Activated CD4-positive, alpha-beta T cell treated with anti-CD3 and anti-CD28 coated beads, Interleukin-2, amount 10 ng/mL, durations not matched to agents 7 days and 5 days (primary cell): ENCODE results near the gene TUBGCP5. TPM values are rescaled to one million over a fixed set of nuclear protein-coding genes. Genes with fewer than 3 reads are reported as not detected.

Experiments used
- CTCF ChIA-PET: fragments of 350-600 bp; sonication (Branson Sonifier 250); formaldehyde crosslinking; loops from one replicate; lab custom pipeline; 2021; ENCODE audit warnings: antibody characterized with exemption; lab: Charles Lee
- POLR2A ChIA-PET: fragments of 350-600 bp; sonication (Branson Sonifier 250); formaldehyde crosslinking; loops from one replicate; lab custom pipeline; 2021; ENCODE audit warnings: antibody characterized with exemption; lab: Charles Lee
- DNase-seq: peaks from one replicate; pipeline ENCODE4 v3.0.0-alpha.2; 2020
- H3K27ac Mint-ChIP-seq: one replicate; pipeline ENCODE4 v1.8.0; 2021; ENCODE audit warnings: mild to moderate bottlenecking, moderate library complexity, mixed read lengths
- H3K27me3 Mint-ChIP-seq: one replicate; pipeline ENCODE4 v1.8.0; 2021; ENCODE audit warnings: mixed read lengths
- H3K36me3 Mint-ChIP-seq: one replicate; pipeline ENCODE4 v1.8.0; 2021; ENCODE audit warnings: low read depth, mixed read lengths
- H3K4me1 Mint-ChIP-seq: one replicate; pipeline ENCODE4 v1.8.0; 2021; ENCODE audit warnings: mixed read lengths
- H3K4me3 Mint-ChIP-seq: one replicate; pipeline ENCODE4 v1.8.0; 2021; ENCODE audit warnings: mild to moderate bottlenecking, moderate library complexity, mixed read lengths
- H3K9me3 Mint-ChIP-seq: one replicate; pipeline ENCODE4 v1.8.0; 2021; ENCODE audit warnings: mixed read lengths
- total RNA-seq, 2 experiments: library from RNA; stranded (reverse); gene quantifications; one replicate each; pipeline ENCODE4 v1.2.3, GENCODE V29; 2021

The TUBGCP5 gene
- total RNA-seq, 2 experiments from 2014 or later, result 21.7 to 22.2 TPM

GRCh38 chr15:22963641-22964040 is 75.7 kb downstream of the TUBGCP5 start:
- no peak for DNase-seq
- H3K36me3 Mint-ChIP-seq, result no peaks in the 10 kb centered on the region
- CTCF ChIA-PET, result no interaction called here
- no peak overlapping the region for H3K4me3 Mint-ChIP-seq
- H3K27me3 Mint-ChIP-seq, result no peaks in the 10 kb centered on the region
- POLR2A ChIA-PET, result no interaction called here
- no peaks in the 10 kb centered on the region for H3K9me3 Mint-ChIP-seq
- no peak overlapping the region for H3K27ac Mint-ChIP-seq
- peaks cover under 1% of the 10 kb centered on the region for H3K4me1 Mint-ChIP-seq

- POLR2A ChIA-PET, result no interaction called here
- no peak for DNase-seq
- H3K27me3 Mint-ChIP-seq, result no peaks in the 10 kb centered on the region
- H3K27ac Mint-ChIP-seq, result no peak overlapping the region
- no peaks in the 10 kb centered on the region for H3K36me3 Mint-ChIP-seq
- H3K4me1 Mint-ChIP-seq, result peaks cover 2% of the 10 kb centered on the region
- CTCF ChIA-PET, result no interaction called here
- no peaks in the 10 kb centered on the region for H3K9me3 Mint-ChIP-seq
- no peak overlapping the region for H3K4me3 Mint-ChIP-seq
Measured at GRCh38 chr15:22962611-22963010, 76.8 kb downstream of the TUBGCP5 start.

GRCh38 chr15:22961762-22962161 is 77.6 kb downstream of the TUBGCP5 start:
- Mint-ChIP-seq H3K27me3 (no peaks in the 10 kb centered on the region), H3K9me3 (no peaks in the 10 kb centered on the region), H3K4me3 (no peak overlapping the region), H3K27ac (no peak overlapping the region), H3K4me1 (peaks cover 2% of the 10 kb centered on the region), H3K36me3 (no peaks in the 10 kb centered on the region)
- ChIA-PET POLR2A (no interaction called here), CTCF (no interaction called here)
- DNase-seq, result no peak

- H3K27me3 Mint-ChIP-seq, result no peaks in the 10 kb centered on the region
- no peak for DNase-seq
- POLR2A ChIA-PET, result no interaction called here
- peaks cover 2% of the 10 kb centered on the region for H3K4me1 Mint-ChIP-seq
- CTCF ChIA-PET, result no interaction called here
- no peak overlapping the region for H3K27ac Mint-ChIP-seq
- no peaks in the 10 kb centered on the region for H3K36me3 Mint-ChIP-seq
- no peak overlapping the region for H3K4me3 Mint-ChIP-seq
- H3K9me3 Mint-ChIP-seq, result no peaks in the 10 kb centered on the region
Measured at GRCh38 chr15:22960556-22960955, 78.8 kb downstream of the TUBGCP5 start.

GRCh38 chr15:22960126-22960525 is 79.2 kb downstream of the TUBGCP5 start:
- ChIA-PET POLR2A (no interaction called here), CTCF (no interaction called here)
- H3K4me1 Mint-ChIP-seq, result peaks cover 2% of the 10 kb centered on the region
- H3K9me3 Mint-ChIP-seq, result no peaks in the 10 kb centered on the region
- no peaks in the 10 kb centered on the region for H3K27me3 Mint-ChIP-seq
- DNase-seq, result no peak
- no peak overlapping the region for H3K4me3 Mint-ChIP-seq
- H3K27ac Mint-ChIP-seq, result no peak overlapping the region
- H3K36me3 Mint-ChIP-seq, result no peaks in the 10 kb centered on the region

GRCh38 chr15:22959321-22960101 is 79.9 kb downstream of the TUBGCP5 start:
- peaks cover 2% of the 10 kb centered on the region for H3K4me1 Mint-ChIP-seq
- POLR2A ChIA-PET, result no interaction called here
- H3K9me3 Mint-ChIP-seq, result no peaks in the 10 kb centered on the region
- no peak overlapping the region for H3K27ac Mint-ChIP-seq
- H3K36me3 Mint-ChIP-seq, result no peaks in the 10 kb centered on the region
- CTCF ChIA-PET, result no interaction called here
- no peak overlapping the region for H3K4me3 Mint-ChIP-seq
- no peaks in the 10 kb centered on the region for H3K27me3 Mint-ChIP-seq
- DNase-seq, result no peak

- Mint-ChIP-seq H3K36me3 (no peaks in the 10 kb centered on the region), H3K27me3 (no peaks in the 10 kb centered on the region), H3K4me1 (peaks cover 2% of the 10 kb centered on the region), H3K9me3 (no peaks in the 10 kb centered on the region), H3K4me3 (no peak overlapping the region), H3K27ac (no peak overlapping the region)
- no peak for DNase-seq
- POLR2A ChIA-PET, result no interaction called here
- CTCF ChIA-PET, result no interaction called here
Measured at GRCh38 chr15:22958487-22959280, 80.7 kb downstream of the TUBGCP5 start.

GRCh38 chr15:22956978-22957260 is 82.5 kb downstream of the TUBGCP5 start:
- Mint-ChIP-seq H3K27me3 (no peaks in the 10 kb centered on the region), H3K4me1 (peaks cover 2% of the 10 kb centered on the region), H3K9me3 (no peaks in the 10 kb centered on the region), H3K27ac (no peak overlapping the region), H3K4me3 (no peak overlapping the region), H3K36me3 (no peaks in the 10 kb centered on the region)
- no peak for DNase-seq
- CTCF ChIA-PET, result no interaction called here
- POLR2A ChIA-PET, result no interaction called here

- no peaks in the 10 kb centered on the region for H3K9me3 Mint-ChIP-seq
Measured at GRCh38 chr15:22956257-22956977, 83.0 kb downstream of the TUBGCP5 start.

GRCh38 chr15:22955544-22956119 is 83.7 kb downstream of the TUBGCP5 start:
- H3K36me3 Mint-ChIP-seq, result no peaks in the 10 kb centered on the region
- POLR2A ChIA-PET, result no interaction called here
- DNase-seq, result no peak

More at GRCh38 chr15:22956257-22956977, 83.0 kb downstream of the TUBGCP5 start:
- no peak for DNase-seq
- no peak overlapping the region for H3K4me3 Mint-ChIP-seq
- H3K27me3 Mint-ChIP-seq, result no peaks in the 10 kb centered on the region
- POLR2A ChIA-PET, result no interaction called here
- peaks cover 2% of the 10 kb centered on the region for H3K4me1 Mint-ChIP-seq
- H3K36me3 Mint-ChIP-seq, result no peaks in the 10 kb centered on the region
- no peak overlapping the region for H3K27ac Mint-ChIP-seq
- CTCF ChIA-PET, result no interaction called here

GRCh38 chr15:22954798-22955543 is 84.4 kb downstream of the TUBGCP5 start:
- POLR2A ChIA-PET, result no interaction called here

More at GRCh38 chr15:22955544-22956119, 83.7 kb downstream of the TUBGCP5 start:
- Mint-ChIP-seq H3K4me1 (peaks cover 2% of the 10 kb centered on the region), H3K4me3 (no peak overlapping the region), H3K9me3 (no peaks in the 10 kb centered on the region), H3K27ac (no peak overlapping the region), H3K27me3 (no peaks in the 10 kb centered on the region)
- CTCF ChIA-PET, result no interaction called here

GRCh38 chr15:22954326-22954725 is 85.0 kb downstream of the TUBGCP5 start:
- Mint-ChIP-seq H3K9me3 (no peaks in the 10 kb centered on the region), H3K36me3 (no peaks in the 10 kb centered on the region), H3K4me3 (no peak overlapping the region), H3K27ac (no peak overlapping the region), H3K27me3 (no peaks in the 10 kb centered on the region), H3K4me1 (peaks cover 3% of the 10 kb centered on the region)
- ChIA-PET CTCF (no interaction called here), POLR2A (interaction anchor here (0.6 kb wide), 1 partner anchor 40 kb away, joined by 6 read pairs; no protein-coding TSS in a partner anchor)
- no peak for DNase-seq

More at GRCh38 chr15:22954798-22955543, 84.4 kb downstream of the TUBGCP5 start:
- H3K36me3 Mint-ChIP-seq, result no peaks in the 10 kb centered on the region
- H3K4me1 Mint-ChIP-seq, result peaks cover 2% of the 10 kb centered on the region
- no peaks in the 10 kb centered on the region for H3K9me3 Mint-ChIP-seq
- CTCF ChIA-PET, result no interaction called here
- H3K27me3 Mint-ChIP-seq, result no peaks in the 10 kb centered on the region
- DNase-seq, result no peak
- H3K27ac Mint-ChIP-seq, result no peak overlapping the region
- no peak overlapping the region for H3K4me3 Mint-ChIP-seq
